IPS-18c (cell line): Measurements from ENCODE around the gene HIP1.
"Not testable (repeated sequence)": the region's sequence is repeated elsewhere in the genome, so short reads cannot be mapped to it uniquely, and the experiment has no call there.

Experiments used
- H3K4me3 ChIP-seq: 2 replicates; pipeline ENCODE4 v1.7.0; 2013; ENCODE audit warnings: low read depth, mild to moderate bottlenecking, low read length, moderate library complexity; ENCODE audit not compliant: insufficient read depth
- H3K9me3 ChIP-seq: one replicate; pipeline ENCODE4 v1.6.1; 2013; ENCODE audit warnings: mild to moderate bottlenecking, low read length, moderate library complexity; ENCODE audit not compliant: control insufficient read depth, insufficient read depth

HIP1 gene

DNA sequence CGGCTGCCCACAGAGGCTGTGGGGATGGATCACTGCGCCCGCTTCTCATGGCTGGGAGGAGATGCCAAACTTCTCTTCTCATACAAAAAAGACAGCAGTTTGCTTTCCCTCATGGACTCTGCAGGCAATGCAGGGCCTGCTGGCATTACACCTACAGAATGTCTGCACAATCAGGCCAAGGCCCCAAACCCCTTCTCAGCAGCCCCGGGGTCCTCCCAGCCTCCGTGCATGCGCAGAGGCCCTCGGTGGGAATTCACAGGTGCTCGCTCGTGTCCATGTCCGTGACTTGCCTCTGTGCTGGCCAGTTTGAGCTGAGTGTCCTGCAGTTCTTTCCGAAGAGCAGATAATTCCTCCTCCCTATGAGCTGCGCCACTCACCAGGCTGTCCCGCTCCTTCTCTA, 183.0 kb downstream of the HIP1 start:
- Histone ChIP-seq H3K4me3 (no peak overlapping the region), H3K9me3 (no peaks in the 10 kb centered on the region)

DNA sequence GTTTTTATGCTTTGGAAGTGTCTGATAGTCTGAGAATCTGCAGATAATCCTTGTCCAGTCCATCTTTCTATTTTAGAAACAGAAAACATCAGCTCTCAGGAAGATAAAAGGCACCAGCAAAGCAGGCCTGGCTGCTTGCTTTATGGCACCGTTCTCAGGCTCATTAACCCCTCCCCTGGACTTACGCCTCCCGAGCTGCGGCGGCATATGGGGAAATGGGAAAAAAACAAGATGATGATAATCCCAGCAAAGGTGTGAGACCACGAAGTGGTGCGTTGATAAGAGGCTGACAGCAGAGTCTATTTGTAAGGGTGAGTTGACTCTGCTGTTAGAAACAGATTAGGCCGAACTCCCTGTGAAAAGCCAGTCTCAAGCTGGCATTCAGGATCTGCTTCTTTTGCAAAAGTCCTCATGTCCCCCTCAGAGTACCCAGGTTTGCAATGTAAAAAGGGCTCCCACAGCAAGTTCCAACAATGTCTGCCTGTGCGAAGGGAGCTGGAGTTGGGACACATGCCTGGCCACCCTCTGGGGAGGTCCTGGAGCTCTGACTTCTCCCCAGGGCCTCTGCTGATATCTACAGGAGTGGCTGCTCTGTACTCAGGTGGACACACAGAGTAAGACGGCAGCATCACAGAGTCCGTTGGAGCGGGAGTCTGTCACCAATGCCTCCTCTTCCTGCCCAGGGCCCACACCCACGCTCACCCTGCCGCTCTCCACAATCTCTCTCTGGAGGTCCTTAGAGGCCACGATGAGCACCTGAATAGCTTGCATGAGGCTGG, 192.3 kb downstream of the HIP1 start:
- Histone ChIP-seq H3K9me3 (no peaks in the 10 kb centered on the region), H3K4me3 (no peak overlapping the region)

DNA sequence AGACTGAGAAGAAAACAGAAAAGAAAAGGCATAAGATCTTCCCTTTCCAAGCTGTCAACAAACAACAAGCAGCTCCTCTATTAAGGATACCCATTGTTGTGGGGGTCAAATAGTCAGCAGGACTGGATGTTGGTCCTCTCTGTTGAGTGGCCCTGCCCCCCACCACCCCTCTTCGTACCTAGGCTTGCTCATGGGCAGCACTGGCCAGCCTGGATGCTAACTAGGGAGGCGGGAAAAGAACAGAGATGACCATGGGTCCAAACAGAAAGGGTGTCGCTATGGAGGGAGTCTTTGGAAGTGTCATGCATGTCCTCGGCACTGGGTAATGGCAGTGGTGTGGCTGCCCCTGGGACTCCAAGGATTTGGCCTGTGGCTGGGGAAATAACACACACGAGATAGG, 201.0 kb downstream of the HIP1 start:
- Histone ChIP-seq H3K4me3 (no peak overlapping the region), H3K9me3 (no peaks in the 10 kb centered on the region)

DNA sequence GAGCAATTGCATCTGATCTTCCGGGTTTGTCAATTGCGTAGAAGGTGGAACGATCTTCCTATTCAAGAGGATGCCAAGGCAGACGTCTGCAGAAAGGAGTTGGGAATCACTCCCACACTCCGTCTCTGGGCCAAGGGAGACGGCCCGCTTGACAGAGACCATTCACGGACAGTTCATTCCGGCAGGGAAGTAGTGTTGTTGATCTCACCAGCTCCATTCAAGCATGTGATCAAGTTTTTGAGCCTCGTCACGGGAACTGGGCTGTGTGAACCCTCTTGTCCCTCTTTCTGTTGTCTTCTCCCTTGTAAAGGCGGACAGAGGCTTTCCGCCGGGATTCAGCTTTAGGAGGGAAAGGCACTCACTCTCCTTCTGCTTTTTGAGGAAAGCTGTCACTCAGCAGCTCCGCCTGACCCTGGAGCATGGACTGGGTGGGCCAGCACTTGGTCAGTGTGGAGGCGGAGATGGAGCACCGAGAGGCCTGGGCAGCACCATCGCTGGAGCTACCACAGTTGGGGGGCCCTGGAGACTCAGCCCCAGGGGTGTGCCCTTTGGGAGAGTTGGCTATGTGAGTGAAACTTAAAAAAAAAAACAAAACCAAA, 201.7 kb downstream of the HIP1 start:
- no peak overlapping the region for H3K4me3 ChIP-seq

DNA sequence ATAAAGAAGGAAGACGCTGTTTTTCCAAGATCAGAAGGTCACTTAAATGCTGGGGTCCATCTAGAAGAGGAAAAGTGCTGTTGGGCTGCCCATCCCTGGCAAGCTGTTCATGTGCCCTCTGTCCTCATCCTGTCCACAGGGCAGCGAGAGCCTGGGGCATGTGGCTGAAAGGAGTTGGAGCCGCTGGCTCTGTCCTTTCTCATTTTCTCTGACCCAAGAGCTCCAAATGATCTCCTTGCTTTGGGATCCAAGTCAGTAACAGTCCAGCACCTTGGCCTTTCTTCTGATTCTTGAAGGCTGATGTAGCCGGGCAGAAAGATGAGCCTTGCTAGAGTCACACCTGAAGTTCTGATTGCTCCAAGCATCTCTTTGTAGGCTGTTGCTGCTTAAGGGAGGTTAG, 202.2 kb downstream of the HIP1 start:
- H3K4me3 ChIP-seq: no peak overlapping the region
- H3K9me3 ChIP-seq: no peaks in the 10 kb centered on the region

More for the DNA sequence above, 201.7 kb downstream of the HIP1 start:
- no peaks in the 10 kb centered on the region for H3K9me3 ChIP-seq

DNA sequence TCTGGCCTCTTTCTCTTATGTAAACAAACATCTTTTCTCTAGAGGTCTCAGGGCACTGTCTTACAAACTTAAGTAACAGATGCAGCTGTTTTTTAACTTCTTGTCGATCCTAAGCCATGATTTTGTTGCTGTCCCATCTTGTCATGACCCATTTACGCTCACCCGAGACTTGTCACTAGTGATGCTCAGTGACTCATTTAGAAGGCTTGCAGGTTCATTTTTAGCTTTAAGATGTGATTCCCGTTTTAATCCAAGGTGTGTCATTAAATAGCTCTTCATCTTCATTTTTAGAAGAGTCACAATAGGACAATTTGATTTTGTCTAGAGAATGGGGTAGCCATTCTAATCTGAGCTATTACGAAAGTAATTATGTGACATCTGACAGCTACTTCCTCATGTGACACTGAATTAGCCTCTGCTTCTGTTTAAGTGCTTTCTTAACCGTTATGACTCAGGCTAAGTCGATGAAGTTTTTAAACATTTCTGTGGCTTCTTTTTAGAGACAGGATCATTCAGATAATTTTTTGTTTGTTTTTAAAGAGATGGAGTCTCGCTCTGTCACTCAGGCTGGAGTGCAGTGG, 203.9 kb downstream of the HIP1 start:
- no peak overlapping the region for H3K4me3 ChIP-seq
- H3K9me3 ChIP-seq: no peaks in the 10 kb centered on the region

DNA sequence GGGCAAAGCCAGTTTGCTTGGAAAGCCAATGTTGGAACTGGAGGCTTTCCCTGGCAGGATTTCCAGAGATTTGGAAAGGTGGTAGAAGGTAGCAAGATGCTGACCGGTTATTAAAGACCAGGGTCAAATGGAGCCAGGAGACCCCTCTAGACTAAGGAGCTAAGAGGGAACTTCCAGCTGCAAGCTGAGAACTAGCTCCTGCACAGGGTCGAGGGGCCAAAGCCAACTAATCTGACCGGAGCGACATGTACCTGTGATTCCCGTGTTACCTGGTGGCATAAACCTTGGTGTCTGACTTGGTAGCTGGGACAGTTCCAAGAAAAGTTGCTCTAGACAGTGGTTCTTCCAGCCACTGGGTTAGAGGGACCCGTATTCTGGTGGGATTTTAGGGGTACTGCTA, 204.8 kb downstream of the HIP1 start:
- Histone ChIP-seq H3K4me3 (no peak overlapping the region), H3K9me3 (no peaks in the 10 kb centered on the region)

DNA sequence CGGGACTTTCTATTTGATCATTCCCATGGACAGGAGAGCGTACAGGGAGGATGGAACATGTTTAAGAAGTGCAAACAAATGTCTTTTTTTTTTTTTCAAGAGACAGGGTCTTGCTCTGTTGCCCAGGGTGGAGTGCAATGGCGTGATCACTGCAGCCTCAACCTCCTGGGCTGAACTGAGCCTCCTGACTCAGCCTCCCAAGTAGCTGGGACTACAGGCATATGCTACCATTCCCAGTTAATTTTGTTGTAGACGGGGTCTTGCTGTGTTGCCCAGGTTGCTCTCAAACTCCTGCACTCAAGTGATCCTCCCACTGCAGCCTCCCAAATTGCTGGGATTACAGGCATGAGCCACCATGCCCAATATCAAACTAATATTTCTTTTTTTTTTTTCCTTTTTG, 206.1 kb downstream of the HIP1 start:
- H3K4me3 ChIP-seq: no peak overlapping the region
- no peaks in the 10 kb centered on the region for H3K9me3 ChIP-seq

DNA sequence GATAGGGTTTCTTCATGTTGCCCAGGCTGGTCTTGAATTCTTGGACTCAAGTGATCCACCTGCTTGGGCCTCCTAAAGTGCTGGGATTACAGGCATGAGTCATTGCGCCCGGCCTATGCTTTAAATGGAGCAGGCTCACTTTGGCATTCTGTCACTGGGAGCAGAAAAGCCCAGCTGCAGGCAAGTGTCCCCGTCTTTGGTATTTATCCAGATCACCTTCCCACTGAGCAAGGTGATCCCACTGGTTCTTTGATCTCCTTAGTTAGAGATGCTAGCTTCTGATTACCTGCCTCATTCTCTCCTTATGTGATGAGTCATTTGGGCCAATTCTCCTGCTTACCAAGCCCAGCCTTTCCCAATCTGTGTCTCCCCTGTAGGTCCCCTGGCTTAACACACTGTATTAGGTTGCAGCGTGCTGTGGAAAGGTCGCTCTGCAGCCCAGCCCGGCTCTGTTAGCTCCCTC, 207.4 kb downstream of the HIP1 start:
- H3K4me3 ChIP-seq: no peak overlapping the region

DNA sequence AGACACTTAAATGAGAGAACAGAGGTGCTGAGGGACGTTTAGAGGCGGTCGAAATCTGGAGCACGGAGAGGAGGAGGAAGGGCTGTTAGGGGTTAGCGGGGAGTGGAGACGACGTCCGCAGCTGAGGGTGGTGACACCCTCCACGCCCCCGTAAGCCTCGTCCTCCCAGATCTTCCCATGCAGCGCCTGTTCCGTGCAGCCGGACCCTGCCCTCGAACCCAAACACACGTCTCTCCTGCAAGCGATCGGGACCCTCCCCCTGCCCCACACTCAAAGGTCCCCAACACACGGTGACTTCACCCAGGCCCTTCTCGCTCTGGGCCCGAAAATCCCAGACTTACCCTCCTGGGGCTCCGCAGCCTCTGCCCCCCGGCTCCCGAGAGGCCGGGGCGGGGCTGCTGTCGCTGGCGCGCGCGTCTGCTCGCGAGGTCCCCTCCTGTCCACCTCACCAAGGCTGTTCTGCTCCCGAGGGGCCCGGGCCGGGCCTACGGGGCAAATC, 211.5 kb downstream of the HIP1 start:
- H3K9me3 ChIP-seq: not testable (repeated sequence)
- peak overlapping the region; percentile 94 for H3K4me3 ChIP-seq

More for the DNA sequence above, 207.4 kb downstream of the HIP1 start:
- H3K9me3 ChIP-seq: no peaks in the 10 kb centered on the region

DNA sequence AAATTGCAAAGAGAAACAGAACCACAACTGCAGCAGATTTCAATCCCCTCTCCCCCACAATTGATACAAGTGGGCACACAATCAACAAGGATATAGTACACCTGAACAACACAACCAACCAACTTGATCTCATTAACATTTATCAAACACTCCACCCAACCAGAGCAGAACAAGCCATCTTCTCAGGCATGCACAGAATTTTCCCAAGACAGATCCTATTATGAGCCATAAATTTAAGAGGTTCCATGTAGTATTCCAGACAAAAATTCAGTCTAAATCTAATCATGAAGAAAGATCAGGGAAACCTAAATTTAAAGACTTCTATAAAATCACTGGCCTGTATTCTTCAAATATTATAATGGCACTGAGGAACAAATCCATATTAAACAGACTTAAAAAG, 217.0 kb downstream of the HIP1 start:
- not testable (repeated sequence) for H3K4me3 ChIP-seq, H3K9me3 ChIP-seq

DNA sequence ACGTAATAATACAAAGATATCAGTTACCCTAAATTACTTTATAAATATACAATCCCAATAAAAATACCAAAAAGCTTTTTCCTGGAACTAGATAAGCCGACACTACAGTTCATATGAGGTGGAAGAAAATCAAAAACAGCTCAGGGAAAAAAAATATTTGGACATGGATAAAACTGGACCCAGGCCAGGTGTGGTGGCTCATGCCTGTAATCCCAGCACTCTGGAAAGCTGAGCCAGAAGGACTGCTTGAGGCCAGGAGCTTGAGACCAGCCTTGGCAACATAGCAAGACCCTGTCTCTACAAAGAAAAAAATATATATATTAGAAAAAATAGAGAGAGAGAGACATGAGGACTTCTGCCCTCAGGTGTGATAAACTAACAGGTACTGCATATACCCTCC, 219.9 kb downstream of the HIP1 start:
- H3K9me3 ChIP-seq, H3K4me3 ChIP-seq: not testable (repeated sequence)

DNA sequence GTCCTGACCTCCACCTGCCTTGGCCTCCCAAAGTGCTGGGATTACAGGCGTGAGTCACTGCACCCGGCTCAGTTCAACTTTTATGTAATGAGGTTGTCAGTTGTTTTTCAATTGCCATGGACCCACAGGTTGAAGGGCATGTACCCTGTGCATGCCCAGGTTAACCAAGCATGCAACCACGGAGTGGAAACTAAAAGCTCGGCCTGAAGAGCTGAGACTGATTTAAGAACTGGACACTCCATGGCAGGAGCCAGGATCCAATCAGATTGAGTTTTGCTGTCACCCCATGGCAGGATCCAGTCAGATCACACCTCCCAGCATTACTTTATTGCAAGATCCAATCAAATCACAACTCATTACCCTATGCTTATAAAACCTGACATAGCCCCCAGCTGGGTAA, 229.7 kb downstream of the HIP1 start:
- H3K9me3 ChIP-seq, H3K4me3 ChIP-seq: not testable (repeated sequence)

DNA sequence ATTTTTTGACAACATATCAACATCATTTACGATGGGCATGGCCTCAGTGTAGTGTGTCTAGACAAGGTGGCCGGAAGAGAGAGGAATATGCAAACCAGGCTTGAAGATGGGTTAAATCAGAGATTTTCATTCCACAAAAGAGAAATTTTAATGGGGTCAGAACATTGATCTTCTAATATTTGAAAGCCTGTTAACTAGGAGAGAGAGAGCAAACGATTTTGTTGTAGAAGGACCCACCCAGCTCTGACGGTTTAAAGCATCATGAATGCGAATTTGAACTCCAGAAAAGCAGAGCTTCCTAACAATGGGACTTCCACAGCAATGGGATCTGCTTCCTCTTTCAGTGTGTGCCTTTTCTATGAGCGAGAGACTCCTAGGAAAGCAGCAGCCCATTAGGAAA, 246.7 kb downstream of the HIP1 start, which contains the start of gene SPDYE5:
Gene SPDYE5 (plus strand): TSS at position 301 of the 400 bp plus-strand sequence. CDS start 1,728 bp downstream, outside the sequence.
- H3K4me3 ChIP-seq, H3K9me3 ChIP-seq: not testable (repeated sequence)

DNA sequence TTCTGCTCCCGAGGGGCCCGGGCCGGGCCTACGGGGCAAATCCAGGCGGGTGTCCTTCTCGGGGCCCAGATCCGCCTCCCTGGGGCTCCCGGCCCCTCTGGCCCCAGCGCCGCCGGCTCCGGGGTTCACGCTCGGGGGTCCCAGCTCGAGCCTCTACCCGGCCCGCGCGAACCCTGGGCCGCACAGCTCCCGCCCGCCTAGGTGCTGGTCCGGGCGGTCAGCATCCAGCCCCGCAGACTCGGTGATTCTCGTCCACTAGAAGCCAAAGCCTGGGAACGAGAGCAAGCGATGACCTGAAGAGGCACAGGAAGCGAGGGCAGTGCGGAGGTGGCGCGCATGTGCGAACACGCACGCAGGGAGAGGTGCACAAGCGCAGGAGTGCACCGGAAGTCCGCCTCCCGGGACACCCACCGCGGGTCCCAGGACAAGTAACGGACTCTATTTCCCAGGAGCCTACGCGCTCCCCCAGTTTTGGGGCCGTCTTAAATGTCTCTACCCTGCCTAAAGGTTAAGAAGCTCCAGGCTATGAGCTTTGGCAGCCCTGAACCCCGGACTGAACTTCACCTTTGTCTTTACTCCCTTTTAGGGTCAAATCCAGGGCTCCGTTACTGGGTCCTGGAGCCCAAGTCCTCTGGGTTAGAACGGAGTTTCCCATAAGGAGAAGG, 252.6 kb downstream of the HIP1 start, which contains the start of gene POM121C:
Gene POM121C (minus strand): TSS at position 321 of the 665 bp plus-strand sequence. CDS start 44,803 bp downstream, outside the sequence.
- H3K9me3 ChIP-seq: not testable (repeated sequence)
- H3K4me3 ChIP-seq: peak within 1 kb of the TSS; percentile 74

DNA sequence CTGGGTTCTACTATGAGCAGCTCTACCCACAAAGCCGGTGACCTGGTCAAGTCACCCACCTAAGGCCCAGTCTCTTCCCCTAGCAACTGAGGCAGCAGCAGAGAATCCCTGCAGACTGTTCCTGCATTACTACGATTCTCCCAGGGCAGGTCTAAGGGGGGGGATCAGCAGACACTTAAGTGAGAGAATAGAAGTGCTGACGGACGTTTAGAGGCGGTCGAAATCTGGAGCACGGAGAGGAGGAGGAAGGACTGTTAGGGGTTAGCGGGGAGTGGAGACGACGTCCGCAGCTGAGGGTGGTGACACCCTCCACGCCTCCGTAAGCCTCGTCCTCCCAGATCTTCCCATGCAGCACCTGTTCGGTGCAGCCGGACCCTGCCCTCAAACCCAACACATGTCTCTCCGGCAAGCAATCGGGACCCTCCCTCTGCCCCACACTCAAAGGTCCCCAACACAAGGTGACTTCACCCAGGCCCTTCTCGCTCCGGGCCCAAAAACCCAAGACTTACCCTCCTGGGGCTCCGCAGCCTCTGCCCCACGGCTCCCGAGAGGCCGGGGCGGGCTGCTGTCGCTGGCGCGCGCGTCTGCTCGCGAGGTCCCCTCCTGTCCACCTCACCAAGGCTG, 253.3 kb downstream of the HIP1 start:
- H3K4me3 ChIP-seq: peak overlapping the region; percentile 74
- H3K9me3 ChIP-seq: not testable (repeated sequence)
